ENCODE results near the gene FCRL2. TPM values are rescaled to one million over a fixed set of nuclear protein-coding genes. Genes with fewer than 3 reads are reported as not detected.

The FCRL2 gene
- total RNA-seq, 1 experiment from 2014 or later, result not detected

Other genes starting within 250 kb of the FCRL2 start
- gene FCRL5, start 224.6 kb downstream of the FCRL2 start, total RNA-seq (2014; rRNA removed; shearing (Covaris generic)), result not detected in 2 replicates
- gene FCRL4, start 179.0 kb downstream of the FCRL2 start, total RNA-seq (2014; rRNA removed; shearing (Covaris generic)), result not detected in 2 replicates
- gene FCRL3, start 76.4 kb downstream of the FCRL2 start, total RNA-seq (2014; rRNA removed; shearing (Covaris generic)), result not detected in 2 replicates
- gene FCRL1, start 43.0 kb upstream of the FCRL2 start, total RNA-seq (2014; rRNA removed; shearing (Covaris generic)), result 0.10 TPM in 1 of 2 replicates, not detected in the other
- 0.10 and 0.12 TPM in 2 replicates for gene CD5L, start 64.7 kb upstream of the FCRL2 start, total RNA-seq (2014; rRNA removed; shearing (Covaris generic))
- gene KIRREL1, start 216.5 kb upstream of the FCRL2 start, total RNA-seq (2014; rRNA removed; shearing (Covaris generic)), result 77.3 and 80.8 TPM in 2 replicates

Data from RPMI7951 (cell line).